ENCODE data around the gene ZNF580.

ZNF580 gene

GRCh38 chr19:55599468-55599841 lies 41.3 kb upstream of the ZNF580 start, which contains the start of gene FIZ1:
Gene FIZ1, minus strand, starts transcription at chr19:55599517. Its CDS starts 1,652 bp downstream, at chr19:55597865.
- Histone ChIP-seq H3K4me1 (ENCODE audit: control insufficient read depth in 2 of 2, insufficient read depth in 2 of 2, low read length in 2 of 2) (peaks cover 11 to 12% of the 10 kb centered on the region in 2 donors), H3K9me3 (ENCODE audit: control insufficient read depth in 2 of 2, low read length in 2 of 2) (no peaks in the 10 kb centered on the region), H3K27ac (ENCODE audit: low read depth in 2 of 2, low read length in 2 of 2) (peak within 1 kb of the TSS; percentile 93 to 98), H3K9ac (ENCODE audit: low read depth in 1 of 2, low read length in 2 of 2) (peak within 1 kb of the TSS; percentile 75 to 77), H3K4me3 (ENCODE audit: low read length in 2 of 2) (peak within 1 kb of the TSS; percentile 93 to 97), H3K27me3 (ENCODE audit: control insufficient read depth in 2 of 2, insufficient read depth in 2 of 2, low read length in 2 of 2) (no peaks in the 10 kb centered on the region), H3K36me3 (ENCODE audit: control insufficient read depth in 2 of 2, insufficient read depth in 2 of 2, low read length in 2 of 2) (peaks cover 9 to 16% of the 10 kb centered on the region in 2 donors)

DNA sequence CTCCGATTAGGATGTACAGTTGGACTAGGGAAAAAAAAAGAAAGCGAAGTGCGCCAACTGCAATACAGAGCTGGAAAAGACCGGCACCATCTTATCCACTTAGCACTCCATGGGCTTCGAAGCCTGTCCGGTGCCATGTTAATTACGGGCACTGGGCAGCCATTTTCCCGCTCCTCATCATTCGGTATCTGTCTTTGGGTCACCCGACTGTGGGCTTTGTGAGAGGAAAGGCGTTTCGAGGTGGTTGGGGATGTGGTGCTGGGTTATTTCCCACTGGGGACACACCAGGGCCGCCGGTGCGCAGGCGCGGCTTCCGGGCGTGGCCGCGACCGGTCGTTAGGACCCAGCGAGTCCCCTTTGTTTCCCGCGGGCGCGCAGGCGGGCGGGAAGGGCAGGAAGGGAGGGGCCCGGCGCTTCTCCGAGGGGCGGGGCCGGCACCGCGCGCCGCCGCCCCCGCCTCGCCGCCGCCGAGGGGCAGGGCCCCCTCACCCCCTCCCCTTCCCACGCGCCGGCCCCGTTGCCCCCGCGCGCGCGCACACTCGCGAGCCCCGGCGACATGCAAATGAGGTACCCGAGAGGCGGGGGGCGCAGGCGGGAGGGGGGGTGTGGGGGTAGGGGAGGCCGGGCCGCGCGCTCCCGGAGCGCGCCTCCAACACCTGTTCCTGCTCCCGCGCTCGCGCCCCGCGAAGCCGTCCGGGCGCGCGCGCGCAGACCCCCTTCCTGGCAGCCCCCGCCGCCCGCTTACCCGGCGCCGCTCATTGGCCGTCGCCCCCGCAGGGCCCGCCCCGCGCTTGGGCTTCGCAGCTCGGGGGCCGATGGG lies 40.8 kb upstream of the ZNF580 start, which contains the start of gene ZNF524:
TSS of gene ZNF524 (plus strand) at position 447 of the 820 bp plus-strand sequence. CDS start 1,825 bp downstream, outside the sequence.
- Histone ChIP-seq H3K27ac (ENCODE audit: low read depth in 2 of 2, low read length in 2 of 2) (peak within 1 kb of the TSS; percentile 93 to 98), H3K4me3 (ENCODE audit: low read length in 2 of 2) (peak within 1 kb of the TSS; percentile 93 to 97), H3K27me3 (ENCODE audit: control insufficient read depth in 2 of 2, insufficient read depth in 2 of 2, low read length in 2 of 2) (no peaks in the 10 kb centered on the region), H3K36me3 (ENCODE audit: control insufficient read depth in 2 of 2, insufficient read depth in 2 of 2, low read length in 2 of 2) (peaks cover 6 to 13% of the 10 kb centered on the region in 2 donors), H3K9ac (ENCODE audit: low read depth in 1 of 2, low read length in 2 of 2) (peak within 1 kb of the TSS; percentile 75 to 77), H3K4me1 (ENCODE audit: control insufficient read depth in 2 of 2, insufficient read depth in 2 of 2, low read length in 2 of 2) (peaks cover 16 to 17% of the 10 kb centered on the region in 2 donors), H3K9me3 (ENCODE audit: control insufficient read depth in 2 of 2, low read length in 2 of 2) (no peaks in the 10 kb centered on the region)

DNA sequence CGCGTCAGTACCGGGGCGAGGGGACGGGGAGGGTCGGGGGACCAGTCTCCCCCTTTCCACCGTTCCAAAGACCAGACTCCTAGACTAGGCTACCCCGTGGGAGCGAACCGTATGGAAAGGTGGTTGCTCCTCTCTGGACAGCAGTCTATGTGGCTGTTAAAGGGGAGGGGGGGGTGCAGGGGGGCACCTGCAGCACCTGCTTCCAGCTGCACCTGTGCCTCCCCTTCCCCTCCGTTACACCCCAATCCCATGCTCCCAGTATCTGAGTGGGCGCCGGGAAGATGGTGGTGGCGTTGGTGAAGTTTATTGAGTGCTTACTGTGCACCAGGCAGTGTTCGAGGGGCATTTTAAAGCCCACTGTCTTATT lies 40.2 kb upstream of the ZNF580 start:
- Histone ChIP-seq H3K4me3 (ENCODE audit: low read length in 2 of 2) (peak overlapping the region; percentile 77 to 93), H3K27ac (ENCODE audit: low read depth in 2 of 2, low read length in 2 of 2) (peak overlapping the region; percentile 93 to 98), H3K36me3 (ENCODE audit: control insufficient read depth in 2 of 2, insufficient read depth in 2 of 2, low read length in 2 of 2) (peaks cover 0 to 8% of the 10 kb centered on the region in 2 donors), H3K9ac (ENCODE audit: low read depth in 1 of 2, low read length in 2 of 2) (peak overlapping the region; percentile 74 to 75), H3K4me1 (ENCODE audit: control insufficient read depth in 2 of 2, insufficient read depth in 2 of 2, low read length in 2 of 2) (peaks cover 16 to 17% of the 10 kb centered on the region in 2 donors), H3K27me3 (ENCODE audit: control insufficient read depth in 2 of 2, insufficient read depth in 2 of 2, low read length in 2 of 2) (no peaks in the 10 kb centered on the region), H3K9me3 (ENCODE audit: control insufficient read depth in 2 of 2, low read length in 2 of 2) (no peaks in the 10 kb centered on the region)

DNA sequence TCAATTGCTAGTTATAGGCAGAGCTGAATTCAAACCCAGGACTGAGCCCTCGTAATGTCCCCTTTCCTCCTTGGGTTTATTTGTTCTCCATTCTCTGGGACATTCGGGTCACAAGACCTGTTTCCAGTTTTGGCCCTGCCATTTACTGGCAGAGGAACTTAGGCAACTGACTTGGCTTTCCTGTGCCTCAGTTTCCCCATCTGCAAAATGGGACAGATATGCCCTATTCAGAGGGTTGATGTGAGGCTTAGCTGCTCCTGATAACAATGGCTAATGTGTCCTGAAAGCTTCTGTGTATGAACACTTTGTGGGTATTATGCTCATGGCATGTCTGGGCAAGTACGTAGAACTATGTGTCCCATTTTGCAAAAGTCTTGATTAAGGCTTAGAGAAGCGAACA lies 39.7 kb upstream of the ZNF580 start:
- H3K4me1 ChIP-seq (ENCODE audit: control insufficient read depth in 2 of 2, insufficient read depth in 2 of 2, low read length in 2 of 2) = peaks cover 18 to 20% of the 10 kb centered on the region in 2 donors
- H3K36me3 ChIP-seq (ENCODE audit: control insufficient read depth in 2 of 2, insufficient read depth in 2 of 2, low read length in 2 of 2) = peaks cover 0 to 5% of the 10 kb centered on the region in 2 donors
- H3K9me3 ChIP-seq (ENCODE audit: control insufficient read depth in 2 of 2, low read length in 2 of 2) = no peaks in the 10 kb centered on the region
- H3K9ac ChIP-seq (ENCODE audit: low read depth in 1 of 2, low read length in 2 of 2) = peak overlapping the region; percentile 74 to 75
- peak overlapping the region; percentile 93 to 98 for H3K27ac ChIP-seq (ENCODE audit: low read depth in 2 of 2, low read length in 2 of 2)
- peak overlapping the region; percentile 77 to 93 for H3K4me3 ChIP-seq (ENCODE audit: low read length in 2 of 2)
- H3K27me3 ChIP-seq (ENCODE audit: control insufficient read depth in 2 of 2, insufficient read depth in 2 of 2, low read length in 2 of 2) = no peaks in the 10 kb centered on the region

DNA sequence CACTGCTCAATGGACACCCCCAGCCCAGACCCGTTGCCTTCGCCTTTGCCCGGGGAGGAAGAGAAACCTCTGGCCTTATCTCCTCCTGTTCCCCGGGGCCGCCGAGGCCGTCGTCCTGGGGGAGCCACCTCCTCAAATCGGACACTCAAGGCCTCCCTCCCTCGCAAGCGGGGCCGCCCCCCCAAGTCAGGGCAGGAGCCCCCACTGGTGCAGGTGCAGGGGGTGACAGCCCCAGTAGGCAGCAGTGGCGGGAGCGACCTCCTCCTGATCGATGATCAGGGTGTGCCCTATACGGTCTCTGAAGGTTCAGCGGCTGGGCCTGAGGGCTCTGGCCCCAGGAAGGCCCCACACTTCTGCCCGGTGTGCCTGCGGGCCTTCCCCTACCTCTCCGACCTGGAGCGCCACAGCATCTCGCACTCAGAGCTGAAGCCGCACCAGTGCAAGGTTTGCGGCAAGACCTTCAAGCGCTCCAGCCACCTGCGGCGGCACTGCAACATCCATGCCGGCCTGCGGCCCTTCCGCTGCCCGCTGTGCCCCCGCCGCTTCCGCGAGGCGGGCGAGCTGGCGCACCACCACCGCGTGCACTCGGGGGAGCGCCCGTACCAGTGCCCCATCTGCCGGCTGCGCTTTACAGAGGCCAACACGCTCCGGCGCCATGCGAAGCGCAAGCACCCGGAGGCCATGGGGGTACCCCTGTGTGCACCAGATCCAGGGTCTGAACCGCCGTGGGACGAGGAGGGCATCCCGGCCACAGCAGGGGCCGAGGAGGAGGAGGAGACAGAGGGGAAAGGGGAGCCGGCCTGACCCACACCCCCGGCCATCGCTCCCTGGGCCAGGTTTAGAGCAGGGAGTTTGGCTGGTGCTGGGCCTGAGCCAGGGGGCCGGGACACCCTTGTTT lies 38.4 kb upstream of the ZNF580 start:
- no peak overlapping the region for H3K27ac ChIP-seq (ENCODE audit: low read depth in 2 of 2, low read length in 2 of 2)
- peaks cover 27 to 28% of the 10 kb centered on the region in 2 donors for H3K4me1 ChIP-seq (ENCODE audit: control insufficient read depth in 2 of 2, insufficient read depth in 2 of 2, low read length in 2 of 2)
- H3K4me3 ChIP-seq (ENCODE audit: low read length in 2 of 2) = no peak overlapping the region

GRCh38 chr19:55603115-55603514 lies 37.7 kb upstream of the ZNF580 start:
- no peaks in the 10 kb centered on the region for H3K9me3 ChIP-seq (ENCODE audit: control insufficient read depth in 2 of 2, low read length in 2 of 2)
- no peak overlapping the region for H3K9ac ChIP-seq (ENCODE audit: low read depth in 1 of 2, low read length in 2 of 2)
- no peaks in the 10 kb centered on the region for H3K36me3 ChIP-seq (ENCODE audit: control insufficient read depth in 2 of 2, insufficient read depth in 2 of 2, low read length in 2 of 2)
- H3K27me3 ChIP-seq (ENCODE audit: control insufficient read depth in 2 of 2, insufficient read depth in 2 of 2, low read length in 2 of 2) = no peaks in the 10 kb centered on the region
- no peak overlapping the region for H3K27ac ChIP-seq (ENCODE audit: low read depth in 2 of 2, low read length in 2 of 2)
- H3K4me1 ChIP-seq (ENCODE audit: control insufficient read depth in 2 of 2, insufficient read depth in 2 of 2, low read length in 2 of 2) = peaks cover 27 to 28% of the 10 kb centered on the region in 2 donors
- no peak overlapping the region for H3K4me3 ChIP-seq (ENCODE audit: low read length in 2 of 2)

More for the DNA sequence above, 38.4 kb upstream of the ZNF580 start:
- Histone ChIP-seq H3K36me3 (ENCODE audit: control insufficient read depth in 2 of 2, insufficient read depth in 2 of 2, low read length in 2 of 2) (no peaks in the 10 kb centered on the region), H3K9ac (ENCODE audit: low read depth in 1 of 2, low read length in 2 of 2) (no peak overlapping the region), H3K27me3 (ENCODE audit: control insufficient read depth in 2 of 2, insufficient read depth in 2 of 2, low read length in 2 of 2) (no peaks in the 10 kb centered on the region), H3K9me3 (ENCODE audit: control insufficient read depth in 2 of 2, low read length in 2 of 2) (no peaks in the 10 kb centered on the region)

DNA sequence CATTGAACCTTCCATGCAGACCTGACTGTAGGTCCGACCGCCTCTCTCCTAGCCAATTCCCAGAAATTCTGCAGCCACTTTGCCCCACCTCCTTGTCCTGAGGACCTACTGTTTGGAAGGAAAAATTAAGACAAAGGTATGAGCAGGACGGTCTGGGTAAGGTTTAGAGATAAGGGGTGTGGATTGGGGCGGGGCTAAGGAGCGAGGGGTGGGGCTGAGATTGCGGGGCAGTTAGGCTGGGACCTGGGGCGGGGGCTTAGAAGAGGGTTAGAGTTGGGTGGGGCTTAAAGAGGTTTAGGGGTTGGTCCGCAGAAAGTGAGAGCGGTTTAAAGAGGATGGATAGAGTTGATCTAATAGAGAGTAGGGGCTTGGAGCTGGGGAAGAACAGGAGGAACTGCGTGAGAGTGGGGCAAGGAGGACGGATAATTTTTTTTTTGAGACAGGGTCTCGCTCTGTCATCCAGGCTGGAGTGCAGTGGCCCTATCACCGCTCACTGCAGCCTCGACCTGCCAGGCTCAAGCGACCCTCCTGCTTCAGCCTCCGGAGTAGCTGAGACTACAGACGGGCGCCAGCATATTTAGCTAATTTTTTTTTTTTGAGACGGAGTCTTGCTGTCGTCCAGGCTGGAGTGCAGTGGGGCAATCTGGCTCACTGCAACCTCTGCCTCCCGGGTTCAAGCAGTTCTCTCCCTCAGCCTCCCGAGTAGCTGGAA lies 37.1 kb upstream of the ZNF580 start:
- no peak overlapping the region for H3K27ac ChIP-seq (ENCODE audit: low read depth in 2 of 2, low read length in 2 of 2)
- no peak overlapping the region for H3K9ac ChIP-seq (ENCODE audit: low read depth in 1 of 2, low read length in 2 of 2)
- no peaks in the 10 kb centered on the region for H3K9me3 ChIP-seq (ENCODE audit: control insufficient read depth in 2 of 2, low read length in 2 of 2)
- H3K36me3 ChIP-seq (ENCODE audit: control insufficient read depth in 2 of 2, insufficient read depth in 2 of 2, low read length in 2 of 2) = no peaks in the 10 kb centered on the region
- H3K27me3 ChIP-seq (ENCODE audit: control insufficient read depth in 2 of 2, insufficient read depth in 2 of 2, low read length in 2 of 2) = no peaks in the 10 kb centered on the region
- peaks cover 25 to 28% of the 10 kb centered on the region in 2 donors for H3K4me1 ChIP-seq (ENCODE audit: control insufficient read depth in 2 of 2, insufficient read depth in 2 of 2, low read length in 2 of 2)
- H3K4me3 ChIP-seq (ENCODE audit: low read length in 2 of 2) = no peak overlapping the region

GRCh38 chr19:55605207-55605636 lies 35.6 kb upstream of the ZNF580 start:
- Histone ChIP-seq H3K36me3 (ENCODE audit: control insufficient read depth in 2 of 2, insufficient read depth in 2 of 2, low read length in 2 of 2) (peaks cover 0 to 8% of the 10 kb centered on the region in 2 donors), H3K27ac (ENCODE audit: low read depth in 2 of 2, low read length in 2 of 2) (peak overlapping the region; percentile 92 to 93), H3K9me3 (ENCODE audit: control insufficient read depth in 2 of 2, low read length in 2 of 2) (no peaks in the 10 kb centered on the region), H3K9ac (ENCODE audit: low read depth in 1 of 2, low read length in 2 of 2) (peak overlapping the region; percentile 63 to 68), H3K27me3 (ENCODE audit: control insufficient read depth in 2 of 2, insufficient read depth in 2 of 2, low read length in 2 of 2) (no peaks in the 10 kb centered on the region), H3K4me3 (ENCODE audit: low read length in 2 of 2) (peak overlapping the region; percentile 90 to 91), H3K4me1 (ENCODE audit: control insufficient read depth in 2 of 2, insufficient read depth in 2 of 2, low read length in 2 of 2) (peaks cover 24 to 28% of the 10 kb centered on the region in 2 donors)

DNA sequence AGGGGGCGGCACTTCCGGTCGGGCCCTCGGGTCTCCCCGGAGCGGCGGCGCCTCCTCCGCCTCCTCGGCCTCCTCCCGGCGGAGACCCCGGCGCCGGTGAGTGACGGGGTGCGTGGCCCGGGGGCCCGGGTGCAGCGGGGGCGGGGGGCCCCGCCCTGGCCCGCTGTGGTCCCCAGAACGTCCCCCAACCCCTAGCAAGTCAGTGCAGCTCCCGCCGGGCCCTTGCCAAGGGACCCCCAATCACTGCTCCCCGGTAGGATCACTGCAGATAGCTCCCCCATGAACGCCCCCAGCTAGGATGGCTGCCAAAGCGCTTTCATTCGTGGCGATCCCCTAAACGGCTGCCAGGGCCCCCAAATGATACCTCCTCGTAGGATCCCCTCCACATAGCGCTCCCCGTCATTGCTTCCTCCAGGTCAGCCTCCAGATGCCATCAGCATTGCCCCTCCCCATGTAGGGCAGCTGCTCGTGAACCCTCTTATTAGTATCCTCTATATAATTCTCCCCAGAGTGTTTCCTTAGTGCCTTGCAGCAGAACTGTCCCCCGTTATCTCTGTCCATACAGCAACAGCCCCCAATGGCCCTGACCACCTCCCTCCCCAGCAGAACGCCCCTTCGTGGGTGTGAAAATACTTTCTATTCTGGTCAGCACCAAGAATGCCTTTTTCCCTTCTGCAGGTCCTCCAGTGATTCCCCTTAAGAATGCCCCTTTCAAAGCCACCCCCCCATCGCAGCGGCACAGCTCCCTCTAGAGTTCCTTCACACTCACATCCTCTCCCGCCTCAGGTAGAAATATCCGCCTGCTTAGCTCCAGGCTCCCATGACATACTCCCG lies 34.9 kb upstream of the ZNF580 start, which contains the start of gene ZNF865:
TSS of gene ZNF865 (plus strand) at position 11 of the 834 bp plus-strand sequence. CDS start 7,972 bp downstream, outside the sequence.
- Histone ChIP-seq H3K36me3 (ENCODE audit: control insufficient read depth in 2 of 2, insufficient read depth in 2 of 2, low read length in 2 of 2) (peaks cover 0 to 8% of the 10 kb centered on the region in 2 donors), H3K4me1 (ENCODE audit: control insufficient read depth in 2 of 2, insufficient read depth in 2 of 2, low read length in 2 of 2) (peaks cover 21 to 26% of the 10 kb centered on the region in 2 donors), H3K27ac (ENCODE audit: low read depth in 2 of 2, low read length in 2 of 2) (peak within 1 kb of the TSS; percentile 92 to 93)

More for the DNA sequence above, 34.9 kb upstream of the ZNF580 start, which contains the start of gene ZNF865:
- Histone ChIP-seq H3K9me3 (ENCODE audit: control insufficient read depth in 2 of 2, low read length in 2 of 2) (no peaks in the 10 kb centered on the region), H3K9ac (ENCODE audit: low read depth in 1 of 2, low read length in 2 of 2) (peak within 1 kb of the TSS; percentile 75 to 89), H3K27me3 (ENCODE audit: control insufficient read depth in 2 of 2, insufficient read depth in 2 of 2, low read length in 2 of 2) (no peaks in the 10 kb centered on the region), H3K4me3 (ENCODE audit: low read length in 2 of 2) (peak within 1 kb of the TSS; percentile 90 to 91)
